ENCODE data around the gene KIAA2012.

DNA sequence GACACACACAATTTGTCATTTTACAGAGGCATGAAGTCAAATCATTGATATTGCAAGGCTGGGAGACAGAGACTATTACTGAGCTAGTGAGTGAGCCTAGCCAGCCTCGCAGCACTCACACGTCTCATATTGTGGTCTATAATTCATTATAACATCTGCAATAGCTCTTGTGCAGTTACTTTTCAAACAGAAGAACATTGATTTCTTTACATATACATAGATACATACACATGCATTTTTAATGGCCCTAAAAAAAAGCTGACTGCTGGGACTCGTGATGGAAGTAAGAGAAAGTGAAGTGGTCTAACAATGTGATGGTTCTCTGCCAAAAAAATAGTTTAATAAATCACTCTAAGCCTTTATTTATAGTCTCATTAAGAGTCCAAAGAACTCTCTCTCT is 56.8 kb downstream of the KIAA2012 start:
- TF ChIP-seq, protein P1, sequence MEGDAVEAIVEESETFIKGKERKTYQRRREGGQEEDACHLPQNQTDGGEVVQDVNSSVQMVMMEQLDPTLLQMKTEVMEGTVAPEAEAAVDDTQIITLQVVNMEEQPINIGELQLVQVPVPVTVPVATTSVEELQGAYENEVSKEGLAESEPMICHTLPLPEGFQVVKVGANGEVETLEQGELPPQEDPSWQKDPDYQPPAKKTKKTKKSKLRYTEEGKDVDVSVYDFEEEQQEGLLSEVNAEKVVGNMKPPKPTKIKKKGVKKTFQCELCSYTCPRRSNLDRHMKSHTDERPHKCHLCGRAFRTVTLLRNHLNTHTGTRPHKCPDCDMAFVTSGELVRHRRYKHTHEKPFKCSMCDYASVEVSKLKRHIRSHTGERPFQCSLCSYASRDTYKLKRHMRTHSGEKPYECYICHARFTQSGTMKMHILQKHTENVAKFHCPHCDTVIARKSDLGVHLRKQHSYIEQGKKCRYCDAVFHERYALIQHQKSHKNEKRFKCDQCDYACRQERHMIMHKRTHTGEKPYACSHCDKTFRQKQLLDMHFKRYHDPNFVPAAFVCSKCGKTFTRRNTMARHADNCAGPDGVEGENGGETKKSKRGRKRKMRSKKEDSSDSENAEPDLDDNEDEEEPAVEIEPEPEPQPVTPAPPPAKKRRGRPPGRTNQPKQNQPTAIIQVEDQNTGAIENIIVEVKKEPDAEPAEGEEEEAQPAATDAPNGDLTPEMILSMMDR (IDR thresholded peaks at IDR 0.05; ENCODE audit: low read length): no peak
- TF ChIP-seq EZH2phosphoT487 (IDR thresholded peaks at IDR 0.05; ENCODE audit: low read length) (no peak), EZH2 (optimal IDR thresholded peaks at IDR 0.05; ENCODE audit: low read depth, low read length) (no peak)
